Type B pancreatic cell (in vitro differentiated cells): Measurements from ENCODE around the gene ZNF337. TPM values are rescaled to one million over a fixed set of nuclear protein-coding genes. Genes with fewer than 3 reads are reported as not detected.
"Not testable (repeated sequence)": the region's sequence is repeated elsewhere in the genome, so short reads cannot be mapped to it uniquely, and the experiment has no call there.

Experiments
- DNase-seq: peaks from one replicate; pipeline ENCODE4 v3.0.0; 2021; ENCODE audit warnings: mixed read lengths; ENCODE audit not compliant: unreplicated experiment; ENCODE audit errors: extremely low spot score
- H3K27ac Mint-ChIP-seq: 2 replicates; pipeline ENCODE4 v1.8.0; 2021; ENCODE audit warnings: mild to moderate bottlenecking, mixed read lengths
- H3K27me3 Mint-ChIP-seq: 2 replicates; pipeline ENCODE4 v1.8.0; 2021; ENCODE audit warnings: mixed read lengths
- H3K36me3 Mint-ChIP-seq: 2 replicates; pipeline ENCODE4 v1.8.0; 2021; ENCODE audit warnings: mixed read lengths
- H3K4me1 Mint-ChIP-seq: one replicate; pipeline ENCODE4 v1.8.0; 2021; ENCODE audit warnings: mixed read lengths; ENCODE audit not compliant: unreplicated experiment
- H3K4me3 Mint-ChIP-seq: 2 replicates; pipeline ENCODE4 v1.8.0; 2021; ENCODE audit warnings: mild to moderate bottlenecking, mixed read lengths
- H3K9me3 Mint-ChIP-seq: 2 replicates; pipeline ENCODE4 v1.8.0; 2021; ENCODE audit warnings: mixed read lengths
- CTCF ChIP-seq: fragments of 200-600 bp; sonication (generic); conservative IDR thresholded peaks from 2 replicates; pipeline ENCODE4 v1.5.0; 2021; ENCODE audit warnings: antibody characterized with exemption, mild to moderate bottlenecking
- total RNA-seq: library from RNA; stranded (reverse); gene quantifications from 2 replicates; pipeline ENCODE4 v1.2.1, GENCODE V29; 2021; ENCODE audit warnings: low replicate concordance

The ZNF337 gene
- total RNA-seq, 1 donor from 2014 or later: 20.2 TPM

GRCh38 chr20:25637247-25637646, 59.4 kb downstream of the ZNF337 start:
- Mint-ChIP-seq H3K4me3 (no peak overlapping the region), H3K27ac (no peak overlapping the region), H3K27me3 (no peaks in the 10 kb centered on the region), H3K36me3 (peaks cover 16% of the 10 kb centered on the region), H3K4me1 (no peaks in the 10 kb centered on the region), H3K9me3 (no peaks in the 10 kb centered on the region)
- DNase-seq: no peak
- no peak for TF ChIP-seq CTCF

GRCh38 chr20:25632940-25633790, 63.5 kb downstream of the ZNF337 start:
- Mint-ChIP-seq H3K4me3 (no peak overlapping the region), H3K27ac (no peak overlapping the region), H3K9me3 (peaks cover 4% of the 10 kb centered on the region), H3K27me3 (no peaks in the 10 kb centered on the region), H3K36me3 (peaks cover 16% of the 10 kb centered on the region), H3K4me1 (no peaks in the 10 kb centered on the region)
- DNase-seq: no peak
- no peak for TF ChIP-seq CTCF

- not testable (repeated sequence) for H3K9me3 Mint-ChIP-seq, H3K4me1 Mint-ChIP-seq, H3K36me3 Mint-ChIP-seq, H3K27ac Mint-ChIP-seq, H3K27me3 Mint-ChIP-seq, H3K4me3 Mint-ChIP-seq, DNase-seq
Measured at GRCh38 chr20:25630615-25631014, 66.0 kb downstream of the ZNF337 start.

GRCh38 chr20:25629816-25630499, 66.7 kb downstream of the ZNF337 start:
- no peak for DNase-seq
- H3K36me3 Mint-ChIP-seq: peaks cover 2% of the 10 kb centered on the region
- H3K4me1 Mint-ChIP-seq: no peaks in the 10 kb centered on the region
- no peaks in the 10 kb centered on the region for H3K27me3 Mint-ChIP-seq
- no peak for TF ChIP-seq CTCF
- peaks cover 4% of the 10 kb centered on the region for H3K9me3 Mint-ChIP-seq
- no peak overlapping the region for H3K4me3 Mint-ChIP-seq
- H3K27ac Mint-ChIP-seq: no peak overlapping the region

GRCh38 chr20:25626779-25627178, 69.9 kb downstream of the ZNF337 start:
- H3K4me1 Mint-ChIP-seq: peaks cover 15% of the 10 kb centered on the region
- DNase-seq: no peak
- H3K4me3 Mint-ChIP-seq: no peak overlapping the region
- H3K9me3 Mint-ChIP-seq: peaks cover 4% of the 10 kb centered on the region
- TF ChIP-seq CTCF: no peak
- H3K36me3 Mint-ChIP-seq: no peaks in the 10 kb centered on the region
- H3K27me3 Mint-ChIP-seq: no peaks in the 10 kb centered on the region
- H3K27ac Mint-ChIP-seq: no peak overlapping the region

GRCh38 chr20:25624500-25624939, 72.1 kb downstream of the ZNF337 start:
- H3K4me1 Mint-ChIP-seq: peaks cover 18% of the 10 kb centered on the region

More at GRCh38 chr20:25624500-25624939, 72.1 kb downstream of the ZNF337 start:
- Mint-ChIP-seq H3K27ac (peak overlapping the region; percentile 84), H3K27me3 (no peaks in the 10 kb centered on the region), H3K36me3 (no peaks in the 10 kb centered on the region), H3K4me3 (peak overlapping the region; percentile 94), H3K9me3 (no peaks in the 10 kb centered on the region)
- TF ChIP-seq CTCF: no peak
- DNase-seq: no peak
